ENCODE results near the gene SRXN1.

DNA sequence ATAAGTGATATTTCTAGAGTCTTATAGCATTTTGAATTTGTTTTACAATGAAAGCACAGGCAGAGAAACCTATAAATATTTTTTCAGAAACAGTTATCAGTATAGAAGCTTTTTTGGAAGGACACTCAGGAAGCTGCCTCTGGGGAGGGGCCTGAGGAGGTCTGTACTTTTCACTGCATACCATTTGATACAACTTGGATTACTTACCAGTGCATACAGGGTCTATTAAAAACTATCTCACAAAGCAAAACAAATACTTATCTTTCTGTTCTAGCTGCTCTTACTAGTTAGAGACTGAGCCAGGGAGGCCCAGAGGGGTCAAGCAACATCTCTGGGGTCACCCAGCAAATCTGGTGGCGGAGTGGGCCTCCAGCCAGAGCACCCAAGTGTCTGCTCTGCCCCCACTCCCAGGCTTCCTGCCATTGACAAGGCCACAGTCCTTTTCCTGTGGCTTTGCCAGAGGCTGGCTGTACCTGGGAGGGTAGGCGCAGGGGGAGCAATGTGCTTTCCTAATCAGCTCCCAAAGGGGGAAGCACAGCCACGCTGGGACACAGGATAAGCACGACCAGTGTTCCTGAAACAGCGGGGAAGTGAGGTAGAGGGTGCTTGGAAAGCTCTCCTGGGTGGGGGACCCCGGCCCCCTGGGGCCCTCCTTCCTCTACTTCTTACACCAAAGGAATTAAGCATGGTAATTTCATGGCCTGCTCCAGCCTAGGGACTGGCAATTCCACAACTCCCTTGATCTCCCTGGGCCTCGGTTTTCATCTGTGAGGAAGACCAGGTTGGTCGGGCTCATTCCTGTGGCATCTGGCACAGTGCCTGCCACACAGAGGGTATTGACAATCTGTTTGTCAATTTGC is 50.7 kb downstream of the SRXN1 start:
- TF ChIP-seq, protein P1, sequence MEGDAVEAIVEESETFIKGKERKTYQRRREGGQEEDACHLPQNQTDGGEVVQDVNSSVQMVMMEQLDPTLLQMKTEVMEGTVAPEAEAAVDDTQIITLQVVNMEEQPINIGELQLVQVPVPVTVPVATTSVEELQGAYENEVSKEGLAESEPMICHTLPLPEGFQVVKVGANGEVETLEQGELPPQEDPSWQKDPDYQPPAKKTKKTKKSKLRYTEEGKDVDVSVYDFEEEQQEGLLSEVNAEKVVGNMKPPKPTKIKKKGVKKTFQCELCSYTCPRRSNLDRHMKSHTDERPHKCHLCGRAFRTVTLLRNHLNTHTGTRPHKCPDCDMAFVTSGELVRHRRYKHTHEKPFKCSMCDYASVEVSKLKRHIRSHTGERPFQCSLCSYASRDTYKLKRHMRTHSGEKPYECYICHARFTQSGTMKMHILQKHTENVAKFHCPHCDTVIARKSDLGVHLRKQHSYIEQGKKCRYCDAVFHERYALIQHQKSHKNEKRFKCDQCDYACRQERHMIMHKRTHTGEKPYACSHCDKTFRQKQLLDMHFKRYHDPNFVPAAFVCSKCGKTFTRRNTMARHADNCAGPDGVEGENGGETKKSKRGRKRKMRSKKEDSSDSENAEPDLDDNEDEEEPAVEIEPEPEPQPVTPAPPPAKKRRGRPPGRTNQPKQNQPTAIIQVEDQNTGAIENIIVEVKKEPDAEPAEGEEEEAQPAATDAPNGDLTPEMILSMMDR (IDR thresholded peaks at IDR 0.05; ENCODE audit: low read length): no peak
- TF ChIP-seq EZH2 (IDR thresholded peaks at IDR 0.05; ENCODE audit: borderline replicate concordance, low read length): no peak

All from OCI-LY1 (cell line).